ENCODE measurements around the gene B4GALNT3.

DNA sequence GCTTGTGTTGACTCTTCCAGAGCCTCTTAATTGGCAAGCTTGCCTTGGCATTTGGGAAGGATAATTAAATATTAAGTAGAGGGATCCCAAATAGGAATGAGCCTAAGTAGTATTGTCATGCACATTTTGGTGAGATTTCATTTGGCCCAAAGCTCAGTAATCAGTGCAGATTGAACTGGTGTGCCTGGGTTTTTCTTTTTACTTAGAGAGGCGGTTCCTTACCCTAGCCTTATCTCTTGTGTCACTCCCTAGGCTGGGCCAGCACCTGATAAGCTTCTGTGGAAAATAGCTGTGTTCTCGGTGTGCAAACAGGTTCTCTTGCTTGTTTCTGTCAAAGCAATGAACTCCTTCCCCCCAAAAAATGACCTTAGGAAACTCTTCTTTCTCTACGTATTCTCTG lies 9.3 kb upstream of the B4GALNT3 start:
- TF ChIP-seq POLR2AphosphoS5 (IDR thresholded peaks at IDR 0.05; ENCODE audit: low read length): no peak
- TF ChIP-seq NRF1 (conservative IDR thresholded peaks at IDR 0.05; ENCODE audit: low read depth, low read length): no peak
- TF ChIP-seq, protein P1, sequence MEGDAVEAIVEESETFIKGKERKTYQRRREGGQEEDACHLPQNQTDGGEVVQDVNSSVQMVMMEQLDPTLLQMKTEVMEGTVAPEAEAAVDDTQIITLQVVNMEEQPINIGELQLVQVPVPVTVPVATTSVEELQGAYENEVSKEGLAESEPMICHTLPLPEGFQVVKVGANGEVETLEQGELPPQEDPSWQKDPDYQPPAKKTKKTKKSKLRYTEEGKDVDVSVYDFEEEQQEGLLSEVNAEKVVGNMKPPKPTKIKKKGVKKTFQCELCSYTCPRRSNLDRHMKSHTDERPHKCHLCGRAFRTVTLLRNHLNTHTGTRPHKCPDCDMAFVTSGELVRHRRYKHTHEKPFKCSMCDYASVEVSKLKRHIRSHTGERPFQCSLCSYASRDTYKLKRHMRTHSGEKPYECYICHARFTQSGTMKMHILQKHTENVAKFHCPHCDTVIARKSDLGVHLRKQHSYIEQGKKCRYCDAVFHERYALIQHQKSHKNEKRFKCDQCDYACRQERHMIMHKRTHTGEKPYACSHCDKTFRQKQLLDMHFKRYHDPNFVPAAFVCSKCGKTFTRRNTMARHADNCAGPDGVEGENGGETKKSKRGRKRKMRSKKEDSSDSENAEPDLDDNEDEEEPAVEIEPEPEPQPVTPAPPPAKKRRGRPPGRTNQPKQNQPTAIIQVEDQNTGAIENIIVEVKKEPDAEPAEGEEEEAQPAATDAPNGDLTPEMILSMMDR (IDR thresholded peaks at IDR 0.05 in 2 of 3, conservative IDR thresholded peaks at IDR 0.05 in 1 of 3; ENCODE audit: control insufficient read depth in 2 of 3, extremely low read depth in 1 of 3, insufficient read depth in 1 of 3, low read depth in 3 of 3, low read length in 3 of 3): no peak
- no peak for TF ChIP-seq TAF1 (IDR thresholded peaks at IDR 0.05; ENCODE audit: borderline replicate concordance, low read depth, low read length)
- TF ChIP-seq PAX8 (IDR thresholded peaks at IDR 0.05): no peak
- TF ChIP-seq NFIC (IDR thresholded peaks at IDR 0.05; ENCODE audit: low read depth, low read length): no peak
- no peak for TF ChIP-seq SRF (IDR thresholded peaks at IDR 0.05; ENCODE audit: low read depth in 2 of 2, low read length in 2 of 2)
- TF ChIP-seq, protein P2, sequence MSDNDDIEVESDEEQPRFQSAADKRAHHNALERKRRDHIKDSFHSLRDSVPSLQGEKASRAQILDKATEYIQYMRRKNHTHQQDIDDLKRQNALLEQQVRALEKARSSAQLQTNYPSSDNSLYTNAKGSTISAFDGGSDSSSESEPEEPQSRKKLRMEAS (IDR thresholded peaks at IDR 0.05; ENCODE audit: low read depth, low read length): no peak
- TF ChIP-seq TARDBP (IDR thresholded peaks at IDR 0.05; ENCODE audit: borderline replicate concordance): no peak
- TF ChIP-seq, protein P3, sequence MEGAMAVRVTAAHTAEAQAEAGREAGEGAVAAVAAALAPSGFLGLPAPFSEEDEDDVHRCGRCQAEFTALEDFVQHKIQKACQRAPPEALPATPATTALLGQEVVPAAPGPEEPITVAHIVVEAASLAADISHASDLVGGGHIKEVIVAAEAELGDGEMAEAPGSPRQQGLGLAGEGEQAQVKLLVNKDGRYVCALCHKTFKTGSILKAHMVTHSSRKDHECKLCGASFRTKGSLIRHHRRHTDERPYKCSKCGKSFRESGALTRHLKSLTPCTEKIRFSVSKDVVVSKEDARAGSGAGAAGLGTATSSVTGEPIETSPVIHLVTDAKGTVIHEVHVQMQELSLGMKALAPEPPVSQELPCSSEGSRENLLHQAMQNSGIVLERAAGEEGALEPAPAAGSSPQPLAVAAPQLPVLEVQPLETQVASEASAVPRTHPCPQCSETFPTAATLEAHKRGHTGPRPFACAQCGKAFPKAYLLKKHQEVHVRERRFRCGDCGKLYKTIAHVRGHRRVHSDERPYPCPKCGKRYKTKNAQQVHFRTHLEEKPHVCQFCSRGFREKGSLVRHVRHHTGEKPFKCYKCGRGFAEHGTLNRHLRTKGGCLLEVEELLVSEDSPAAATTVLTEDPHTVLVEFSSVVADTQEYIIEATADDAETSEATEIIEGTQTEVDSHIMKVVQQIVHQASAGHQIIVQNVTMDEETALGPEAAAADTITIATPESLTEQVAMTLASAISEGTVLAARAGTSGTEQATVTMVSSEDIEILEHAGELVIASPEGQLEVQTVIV (IDR thresholded peaks at IDR 0.05; ENCODE audit: borderline replicate concordance, partially characterized antibody): no peak

All from GM12878 (cell line).